Gastrocnemius medialis (tissue), 4 donors: ENCODE results near the gene RSPO3.

Source experiments
- CTCF ChIP-seq, 5 experiments: fragments of 450-650 bp in 3 of 5; fragments of 200-600 bp in 2 of 5; sonication (generic) in 2 of 5; IDR thresholded peaks in 4 of 5; conservative IDR thresholded peaks in 1 of 5; 1 replicate in 4 of 5; 2 replicates in 1 of 5; pipeline ENCODE4 v1.5.1; 2016 to 2019; ENCODE audit warnings: antibody characterized with exemption in 5 of 5, mild to moderate bottlenecking in 3 of 5, moderate library complexity in 3 of 5
- POLR2A ChIP-seq, 2 donors: fragments of 450-650 bp; IDR thresholded peaks; one replicate each; pipeline ENCODE4 v1.6.1; 2017; ENCODE audit warnings: antibody characterized with exemption in 2 of 2, mild to moderate bottlenecking in 2 of 2, moderate library complexity in 2 of 2

DNA sequence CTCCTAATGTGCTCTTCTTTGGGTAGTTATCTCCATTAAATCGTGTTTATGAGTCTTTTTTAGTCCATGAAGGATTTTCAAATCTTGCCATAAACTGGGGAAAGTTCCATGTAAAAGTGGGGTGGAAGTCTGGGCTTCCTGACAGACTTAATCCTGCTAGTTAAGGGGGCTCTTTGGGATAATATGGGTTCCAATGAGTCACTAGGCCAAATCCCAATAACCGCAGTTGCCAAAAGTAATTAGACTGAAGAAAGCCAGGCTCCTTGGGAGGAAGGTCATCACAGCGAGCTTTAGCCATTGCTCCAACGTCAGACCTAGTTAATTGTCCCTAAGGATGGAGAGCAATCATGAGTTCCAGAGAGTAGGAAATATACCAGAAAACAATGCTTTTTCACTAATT lies 10.8 kb downstream of the RSPO3 start:
- TF ChIP-seq CTCF (IDR thresholded peaks at IDR 0.05 in 4 of 5, conservative IDR thresholded peaks at IDR 0.05 in 1 of 5): no peak
- TF ChIP-seq POLR2A (IDR thresholded peaks at IDR 0.05): no peak
